ENCODE data around the gene TMSB4X.
"Not testable (repeated sequence)": the region's sequence is repeated elsewhere in the genome, so short reads cannot be mapped to it uniquely, and the experiment has no call there.

Gene TMSB4X

GRCh38 chrX:12978205-12979025 lies 3.5 kb downstream of the TMSB4X start:
- H3K9me3 ChIP-seq (ENCODE audit: control insufficient read depth, insufficient read depth, low read length), result no peaks in the 10 kb centered on the region
- peak overlapping the region; percentile 93 for H3K4me3 ChIP-seq (ENCODE audit: low read length)
- H3K36me3 ChIP-seq (ENCODE audit: control insufficient read depth, low read length), result peaks cover 27% of the 10 kb centered on the region
- H3K4me2 ChIP-seq (ENCODE audit: low read length), result peak overlapping the region; percentile 54
- no peaks in the 10 kb centered on the region for H3K27me3 ChIP-seq (ENCODE audit: control insufficient read depth, low read length)
- H4K20me1 ChIP-seq (ENCODE audit: control insufficient read depth, insufficient read depth, low read depth, low read length), result no peaks in the 10 kb centered on the region
- H3K27ac ChIP-seq (ENCODE audit: low read depth, low read length), result peak overlapping the region; percentile 99
- H3F3A ChIP-seq (ENCODE audit: control insufficient read depth, insufficient read depth), result peaks cover 44% of the 10 kb centered on the region
- peaks cover 33% of the 10 kb centered on the region for H3K79me2 ChIP-seq (ENCODE audit: control insufficient read depth, low read length)
- no peaks in the 10 kb centered on the region for H3K9me2 ChIP-seq (replicated peaks; ENCODE audit: control insufficient read depth, low read length)
- TF ChIP-seq CTCF (IDR thresholded peaks at IDR 0.05; ENCODE audit: low read depth, low read length, poor library complexity, severe bottlenecking), result no peak
- no peak for TF ChIP-seq EZH2phosphoT487 (IDR thresholded peaks at IDR 0.05; ENCODE audit: borderline replicate concordance, low read length)
- H3K4me1 ChIP-seq (ENCODE audit: control insufficient read depth, low read length), result peaks cover 64% of the 10 kb centered on the region

- Histone ChIP-seq H3K9me3 (ENCODE audit: control insufficient read depth, insufficient read depth, low read length) (no peaks in the 10 kb centered on the region), H3K4me2 (ENCODE audit: low read length) (peak overlapping the region; percentile 54), H3K79me2 (ENCODE audit: control insufficient read depth, low read length) (peaks cover 29% of the 10 kb centered on the region), H4K20me1 (ENCODE audit: control insufficient read depth, insufficient read depth, low read depth, low read length) (no peaks in the 10 kb centered on the region), H3F3A (ENCODE audit: control insufficient read depth, insufficient read depth) (peaks cover 42% of the 10 kb centered on the region), H3K9me2 (replicated peaks; ENCODE audit: control insufficient read depth, low read length) (no peaks in the 10 kb centered on the region), H3K27me3 (ENCODE audit: control insufficient read depth, low read length) (no peaks in the 10 kb centered on the region), H3K4me1 (ENCODE audit: control insufficient read depth, low read length) (peaks cover 57% of the 10 kb centered on the region), H3K36me3 (ENCODE audit: control insufficient read depth, low read length) (peaks cover 27% of the 10 kb centered on the region), H3K27ac (ENCODE audit: low read depth, low read length) (peak overlapping the region; percentile 99), H3K4me3 (ENCODE audit: low read length) (peak overlapping the region; percentile 43)
- no peak for TF ChIP-seq EZH2phosphoT487 (IDR thresholded peaks at IDR 0.05; ENCODE audit: borderline replicate concordance, low read length)
- no peak for TF ChIP-seq CTCF (IDR thresholded peaks at IDR 0.05; ENCODE audit: low read depth, low read length, poor library complexity, severe bottlenecking)
Measured at GRCh38 chrX:12979026-12979607, 4.2 kb downstream of the TMSB4X start.

GRCh38 chrX:12979616-12980015 lies 4.7 kb downstream of the TMSB4X start:
- peaks cover 27% of the 10 kb centered on the region for H3K36me3 ChIP-seq (ENCODE audit: control insufficient read depth, low read length)
- peak overlapping the region; percentile 54 for H3K4me2 ChIP-seq (ENCODE audit: low read length)
- no peak for TF ChIP-seq EZH2phosphoT487 (IDR thresholded peaks at IDR 0.05; ENCODE audit: borderline replicate concordance, low read length)
- H3K4me3 ChIP-seq (ENCODE audit: low read length), result peak overlapping the region; percentile 43; the same call in 1 of the 2 replicates
- H3K27me3 ChIP-seq (ENCODE audit: control insufficient read depth, low read length), result no peaks in the 10 kb centered on the region
- no peaks in the 10 kb centered on the region for H4K20me1 ChIP-seq (ENCODE audit: control insufficient read depth, insufficient read depth, low read depth, low read length)
- peaks cover 24% of the 10 kb centered on the region for H3K79me2 ChIP-seq (ENCODE audit: control insufficient read depth, low read length)
- H3F3A ChIP-seq (ENCODE audit: control insufficient read depth, insufficient read depth), result peaks cover 37% of the 10 kb centered on the region
- peaks cover 57% of the 10 kb centered on the region for H3K4me1 ChIP-seq (ENCODE audit: control insufficient read depth, low read length)
- no peaks in the 10 kb centered on the region for H3K9me2 ChIP-seq (replicated peaks; ENCODE audit: control insufficient read depth, low read length)
- H3K9me3 ChIP-seq (ENCODE audit: control insufficient read depth, insufficient read depth, low read length), result no peaks in the 10 kb centered on the region
- peak overlapping the region; percentile 99 for H3K27ac ChIP-seq (ENCODE audit: low read depth, low read length)

- peaks cover 57% of the 10 kb centered on the region for H3K4me1 ChIP-seq (ENCODE audit: control insufficient read depth, low read length)
- H3F3A ChIP-seq (ENCODE audit: control insufficient read depth, insufficient read depth), result peaks cover 34% of the 10 kb centered on the region
- peaks cover 20% of the 10 kb centered on the region for H3K79me2 ChIP-seq (ENCODE audit: control insufficient read depth, low read length)
- H3K9me3 ChIP-seq (ENCODE audit: control insufficient read depth, insufficient read depth, low read length); H4K20me1 ChIP-seq (ENCODE audit: control insufficient read depth, insufficient read depth, low read depth, low read length); H3K9me2 ChIP-seq (replicated peaks; ENCODE audit: control insufficient read depth, low read length); H3K27me3 ChIP-seq (ENCODE audit: control insufficient read depth, low read length): not testable (repeated sequence)
- H3K4me2 ChIP-seq (ENCODE audit: low read length), result peak overlapping the region; percentile 54
- H3K36me3 ChIP-seq (ENCODE audit: control insufficient read depth, low read length), result peaks cover 26% of the 10 kb centered on the region
- H3K27ac ChIP-seq (ENCODE audit: low read depth, low read length), result peak overlapping the region; percentile 99
- peak overlapping the region; percentile 43; the same call in 1 of the 2 replicates for H3K4me3 ChIP-seq (ENCODE audit: low read length)
Measured at GRCh38 chrX:12980039-12980438, 5.1 kb downstream of the TMSB4X start.
